BLaER1 (cell line): ENCODE results near the gene FITM2.
"Not testable (repeated sequence)": the region's sequence is repeated elsewhere in the genome, so short reads cannot be mapped to it uniquely, and the experiment has no call there.

Experiments
- H3K27ac ChIP-seq: shearing (Covaris generic); formaldehyde crosslinking; 2 replicates; pipeline ENCODE4 v1.8.1; 2022
- H3K27me3 ChIP-seq: shearing (Covaris generic); formaldehyde crosslinking; 2 replicates; pipeline ENCODE4 v1.8.1; 2022
- H3K36me3 ChIP-seq: shearing (Covaris generic); formaldehyde crosslinking; 2 replicates; pipeline ENCODE4 v1.8.1; 2022
- H3K4me1 ChIP-seq: shearing (Covaris generic); formaldehyde crosslinking; 2 replicates; pipeline ENCODE4 v1.8.1; 2022
- H3K4me2 ChIP-seq: shearing (Covaris generic); formaldehyde crosslinking; 2 replicates; pipeline ENCODE4 v1.8.1; 2022
- H3K4me3 ChIP-seq: shearing (Covaris generic); formaldehyde crosslinking; 2 replicates; pipeline ENCODE4 v1.8.1; 2022
- H3K9ac ChIP-seq: shearing (Covaris generic); formaldehyde crosslinking; 2 replicates; pipeline ENCODE4 v1.8.1; 2022
- H3K9me3 ChIP-seq: shearing (Covaris generic); formaldehyde crosslinking; 2 replicates; pipeline ENCODE4 v1.8.1; 2022
- H4K20me1 ChIP-seq: shearing (Covaris generic); formaldehyde crosslinking; 2 replicates; pipeline ENCODE4 v1.8.1; 2022
- Cebpa-rat ChIP-seq: shearing (Covaris generic); IDR thresholded peaks from 2 replicates; pipeline ENCODE4 v1.8.1; 2022

The FITM2 gene

DNA sequence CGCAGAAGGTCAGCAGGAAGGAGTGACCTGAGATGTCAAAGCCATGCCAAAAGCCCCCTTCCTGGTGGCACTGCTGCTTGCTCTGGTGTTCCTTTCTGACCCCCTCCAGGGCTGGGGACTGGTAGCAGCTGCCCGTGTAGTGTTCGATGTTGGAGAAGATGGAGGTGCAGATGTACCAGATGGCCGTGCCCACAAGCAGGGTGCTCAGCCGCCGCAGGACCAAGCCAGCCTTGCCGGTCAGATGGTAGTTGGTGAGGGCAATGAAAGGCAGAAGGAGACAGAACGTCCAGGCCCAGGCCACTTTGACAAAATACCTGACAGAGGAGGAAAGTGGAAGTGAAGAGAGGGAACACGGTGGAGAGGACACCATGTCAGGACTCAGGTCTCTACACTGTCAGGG is 4.1 kb downstream of the FITM2 start:
- no peak overlapping the region for H3K4me2 ChIP-seq
- H3K36me3 ChIP-seq = peaks cover 12% of the 10 kb centered on the region; the same call in 1 of the 2 replicates
- peaks cover 28% of the 10 kb centered on the region; the same call in 1 of the 2 replicates for H4K20me1 ChIP-seq
- no peak for TF ChIP-seq Cebpa-rat
- H3K27ac ChIP-seq = no peak overlapping the region
- H3K9me3 ChIP-seq = no peaks in the 10 kb centered on the region
- no peak overlapping the region for H3K4me3 ChIP-seq
- H3K4me1 ChIP-seq = peaks cover 13% of the 10 kb centered on the region
- H3K27me3 ChIP-seq = no peaks in the 10 kb centered on the region
- no peak overlapping the region for H3K9ac ChIP-seq

DNA sequence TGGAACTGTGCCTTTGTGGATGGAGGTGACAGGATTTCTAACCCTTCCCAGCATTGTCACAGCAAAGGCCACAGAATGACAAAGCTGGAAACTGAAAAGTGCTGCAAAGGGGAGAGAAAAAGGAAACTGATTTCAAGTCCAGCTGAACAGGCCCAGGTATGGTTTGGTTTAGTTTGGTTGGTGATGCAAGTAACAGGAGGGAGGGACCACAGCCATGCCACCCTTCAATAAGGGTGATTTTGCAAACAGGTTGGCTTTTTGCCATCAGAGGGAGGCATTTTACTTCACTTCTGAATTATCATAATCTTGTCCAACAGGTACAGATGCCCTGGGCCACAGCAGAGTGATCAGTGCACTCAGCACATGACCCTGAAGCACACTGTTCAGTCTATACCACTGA is 6.6 kb downstream of the FITM2 start:
- Histone ChIP-seq H3K27me3 (no peaks in the 10 kb centered on the region), H3K4me2 (no peak overlapping the region)
- TF ChIP-seq Cebpa-rat = no peak

DNA sequence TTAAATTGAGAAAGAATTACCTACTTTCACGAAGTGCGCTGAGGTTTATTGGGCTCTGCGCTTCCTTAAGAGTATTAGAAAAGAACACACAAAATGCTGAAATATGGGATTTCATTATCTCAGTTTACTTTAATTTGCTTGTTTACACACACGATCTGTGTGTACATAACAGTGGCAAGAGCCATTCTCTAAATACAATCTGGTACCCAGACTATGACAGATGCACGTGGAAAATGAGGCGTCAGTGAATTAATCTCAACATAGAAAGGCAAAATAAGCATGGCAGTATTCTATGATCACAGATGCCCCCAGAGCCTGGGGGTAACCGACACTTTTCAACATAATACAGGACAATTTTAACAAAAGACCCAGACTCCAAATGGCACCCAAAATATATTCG is 8.3 kb downstream of the FITM2 start:
- TF ChIP-seq Cebpa-rat = no peak
- Histone ChIP-seq H3K4me3 (no peak overlapping the region), H4K20me1 (peaks cover 37% of the 10 kb centered on the region; the same call in 1 of the 2 replicates), H3K36me3 (peaks cover 12% of the 10 kb centered on the region; the same call in 1 of the 2 replicates), H3K4me1 (no peaks in the 10 kb centered on the region), H3K27ac (no peak overlapping the region), H3K9ac (no peak overlapping the region), H3K27me3 (no peaks in the 10 kb centered on the region), H3K4me2 (no peak overlapping the region), H3K9me3 (no peaks in the 10 kb centered on the region)

More for the DNA sequence above, 6.6 kb downstream of the FITM2 start:
- peaks cover under 1% of the 10 kb centered on the region; the same call in 1 of the 2 replicates for H3K4me1 ChIP-seq
- H4K20me1 ChIP-seq = peaks cover 31% of the 10 kb centered on the region; the same call in 1 of the 2 replicates
- H3K9me3 ChIP-seq = no peaks in the 10 kb centered on the region
- peaks cover 12% of the 10 kb centered on the region; the same call in 1 of the 2 replicates for H3K36me3 ChIP-seq
- no peak overlapping the region for H3K27ac ChIP-seq
- H3K4me3 ChIP-seq = no peak overlapping the region
- no peak overlapping the region for H3K9ac ChIP-seq

DNA sequence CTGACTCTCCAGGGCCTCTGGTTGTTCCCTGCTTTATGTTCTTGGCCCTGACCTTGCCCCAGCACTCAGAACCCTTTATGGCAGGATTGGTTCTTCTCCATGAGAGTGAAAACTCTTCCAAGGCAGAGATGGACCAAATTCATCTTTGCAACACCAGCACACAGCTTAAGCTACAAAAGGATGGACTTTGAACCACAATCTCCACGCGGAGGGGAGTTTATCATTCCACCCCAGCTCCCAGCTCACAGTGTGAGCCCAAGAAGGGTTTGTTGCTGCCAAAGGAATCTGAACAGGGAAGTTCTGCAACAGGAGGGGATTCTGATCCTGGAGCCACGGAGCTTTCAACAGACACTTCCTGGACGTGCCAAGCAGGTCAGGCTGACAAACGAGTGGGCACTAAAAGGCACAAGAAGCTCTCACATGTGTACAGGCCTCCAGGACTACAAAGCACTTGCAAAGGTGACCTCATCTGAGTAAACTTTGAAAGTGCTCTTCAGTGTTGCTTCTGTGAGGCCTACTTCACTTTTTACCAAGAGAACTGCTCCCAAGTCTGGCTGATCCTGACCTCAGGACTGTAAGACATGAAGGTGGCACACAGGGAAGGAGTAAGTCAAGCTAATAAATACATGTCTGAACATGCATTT is 8.9 kb downstream of the FITM2 start:
- Histone ChIP-seq H3K27ac (no peak overlapping the region), H3K27me3 (no peaks in the 10 kb centered on the region), H3K9ac (no peak overlapping the region), H3K4me3 (no peak overlapping the region), H3K4me2 (no peak overlapping the region), H3K4me1 (no peaks in the 10 kb centered on the region), H4K20me1 (peaks cover 37% of the 10 kb centered on the region; the same call in 1 of the 2 replicates), H3K36me3 (peaks cover 12% of the 10 kb centered on the region; the same call in 1 of the 2 replicates), H3K9me3 (no peaks in the 10 kb centered on the region)
- no peak for TF ChIP-seq Cebpa-rat

DNA sequence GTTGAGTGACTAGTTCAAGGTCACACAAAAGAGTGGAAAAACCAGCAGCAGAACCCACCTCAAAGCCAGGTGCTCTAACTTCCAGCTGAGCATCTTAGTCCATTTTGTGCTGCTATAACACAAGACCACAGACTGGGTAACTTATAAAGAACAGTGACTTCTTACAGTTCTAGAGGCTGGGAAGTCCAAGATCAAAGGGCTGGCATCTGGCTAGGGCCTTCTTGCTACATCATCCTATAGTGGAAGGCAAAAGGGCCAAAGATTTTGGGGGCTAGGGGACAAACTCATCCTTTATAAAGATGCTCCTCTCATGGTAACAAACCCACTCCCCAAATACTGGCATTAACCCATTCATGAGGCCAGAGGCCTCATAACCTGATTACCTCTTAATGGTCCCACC is 9.7 kb downstream of the FITM2 start:
- H3K27ac ChIP-seq = no peak overlapping the region

DNA sequence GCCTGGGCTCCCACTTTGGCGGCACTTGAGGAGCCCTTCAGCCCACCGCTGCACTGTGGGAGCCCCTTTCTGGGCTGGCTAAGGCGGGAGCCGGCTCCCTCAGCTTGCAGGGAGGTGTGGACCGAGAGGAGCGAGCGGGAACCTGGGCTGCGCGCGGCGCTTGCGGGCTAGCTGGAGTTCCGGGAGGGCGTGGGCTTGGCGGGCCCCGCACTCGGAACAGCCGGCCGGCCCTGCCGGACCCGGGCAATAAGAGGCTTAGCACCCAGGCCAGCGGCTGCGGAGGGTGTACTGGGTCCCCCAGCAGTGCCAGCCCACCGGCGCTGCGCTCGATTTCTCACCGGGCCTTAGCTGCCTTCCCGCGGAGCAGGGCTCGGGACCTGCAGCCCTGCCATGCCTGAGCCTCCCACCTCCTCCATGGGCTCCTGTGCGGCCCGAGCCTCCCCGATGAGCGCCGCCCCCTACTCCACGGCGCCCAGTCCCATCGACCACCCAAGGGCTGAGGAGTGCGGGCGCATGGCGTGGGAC is 11.9 kb downstream of the FITM2 start:
- not testable (repeated sequence) for H3K4me3 ChIP-seq, H3K9ac ChIP-seq, H3K27ac ChIP-seq, H3K27me3 ChIP-seq, H3K36me3 ChIP-seq, H3K9me3 ChIP-seq, H3K4me1 ChIP-seq, H3K4me2 ChIP-seq
- H4K20me1 ChIP-seq = 0 out of 2 replicates have a peak, but pooled peaks cover 26% of the 10 kb centered on the region

More for the DNA sequence above, 9.7 kb downstream of the FITM2 start:
- peaks cover 37% of the 10 kb centered on the region; the same call in 1 of the 2 replicates for H4K20me1 ChIP-seq
- H3K27me3 ChIP-seq = no peaks in the 10 kb centered on the region
- no peaks in the 10 kb centered on the region for H3K4me1 ChIP-seq
- H3K4me2 ChIP-seq = no peak overlapping the region
- H3K36me3 ChIP-seq = 0 out of 2 replicates have a peak, but pooled peaks cover 4% of the 10 kb centered on the region
- H3K9ac ChIP-seq = no peak overlapping the region
- H3K4me3 ChIP-seq = no peak overlapping the region
- no peaks in the 10 kb centered on the region for H3K9me3 ChIP-seq
- no peak for TF ChIP-seq Cebpa-rat

DNA sequence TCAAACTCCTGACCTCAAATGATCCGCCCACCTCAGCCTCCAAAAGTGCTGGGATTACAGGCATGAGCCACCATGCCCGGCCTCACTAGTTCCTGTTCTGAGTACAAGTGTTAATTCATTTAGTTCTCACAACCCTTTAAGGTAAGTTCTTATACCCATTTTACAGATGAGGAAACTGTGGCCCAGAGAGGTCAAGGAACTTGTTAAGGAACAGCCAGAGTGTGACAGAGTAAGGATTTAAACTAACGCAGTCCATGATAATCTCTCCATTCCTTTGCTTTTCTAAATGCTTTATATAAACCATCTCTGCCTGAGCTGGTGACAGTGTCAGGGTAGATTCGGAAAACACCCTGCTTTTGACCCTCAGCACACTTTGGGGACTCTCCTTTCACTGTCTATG is 13.3 kb downstream of the FITM2 start:
- no peak overlapping the region for H3K27ac ChIP-seq
- no peaks in the 10 kb centered on the region for H3K9me3 ChIP-seq
- no peaks in the 10 kb centered on the region for H3K36me3 ChIP-seq
- H4K20me1 ChIP-seq = 0 out of 2 replicates have a peak, but pooled peaks cover 17% of the 10 kb centered on the region
- TF ChIP-seq Cebpa-rat = no peak
- no peak overlapping the region for H3K4me3 ChIP-seq
- no peaks in the 10 kb centered on the region for H3K27me3 ChIP-seq
- no peak overlapping the region for H3K4me2 ChIP-seq
- no peak overlapping the region for H3K9ac ChIP-seq
- H3K4me1 ChIP-seq = no peaks in the 10 kb centered on the region

DNA sequence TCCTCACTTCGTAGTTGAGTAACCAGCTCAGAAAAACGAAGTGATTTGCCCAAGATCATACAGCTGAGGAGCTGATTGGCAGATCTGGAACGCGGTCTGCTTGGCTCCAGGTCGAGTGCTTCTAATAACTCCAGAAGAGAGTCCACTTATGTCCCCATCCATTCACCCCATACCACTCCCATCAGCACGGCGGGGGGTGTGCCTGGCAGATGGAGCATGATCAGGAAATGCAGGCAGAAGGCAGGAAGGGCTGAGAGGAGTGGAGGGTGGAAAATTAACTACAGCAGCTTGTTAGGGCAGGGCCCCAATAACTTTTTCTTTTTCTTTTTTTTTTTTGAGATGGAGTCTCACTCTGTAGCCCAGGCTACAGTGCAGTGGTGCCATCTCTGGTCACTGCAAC is 15.0 kb downstream of the FITM2 start:
- no peak overlapping the region for H3K27ac ChIP-seq
- H3K9me3 ChIP-seq = no peaks in the 10 kb centered on the region
- no peak for TF ChIP-seq Cebpa-rat
- H3K27me3 ChIP-seq = no peaks in the 10 kb centered on the region
- no peak overlapping the region for H3K4me2 ChIP-seq
- H4K20me1 ChIP-seq = 0 out of 2 replicates have a peak, but pooled peaks cover 7% of the 10 kb centered on the region
- no peaks in the 10 kb centered on the region for H3K36me3 ChIP-seq
- no peak overlapping the region for H3K4me3 ChIP-seq
- no peaks in the 10 kb centered on the region for H3K4me1 ChIP-seq
- no peak overlapping the region for H3K9ac ChIP-seq

DNA sequence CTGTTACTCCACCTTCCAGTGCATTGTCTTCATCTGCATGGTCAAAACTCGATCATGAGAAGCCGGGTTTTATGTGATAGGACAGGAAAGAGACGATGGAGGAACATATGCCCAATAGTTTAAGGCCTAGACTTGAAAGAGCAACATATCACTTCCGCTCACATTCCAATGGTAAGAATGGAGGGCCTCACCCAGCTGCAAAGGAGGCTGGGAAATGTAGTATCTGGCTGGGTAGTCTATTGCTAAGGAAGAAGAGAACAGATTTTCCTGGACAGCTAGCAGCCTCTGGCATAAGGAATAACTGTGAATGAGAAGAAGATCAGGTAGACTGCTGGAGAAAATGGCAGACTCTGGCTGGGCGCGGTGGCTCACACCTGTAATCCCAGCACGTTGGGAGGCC is 19.2 kb downstream of the FITM2 start:
- H3K4me1 ChIP-seq = no peaks in the 10 kb centered on the region
- peaks cover 15% of the 10 kb centered on the region for H3K9me3 ChIP-seq
- no peak overlapping the region for H3K4me3 ChIP-seq
- no peak overlapping the region for H3K27ac ChIP-seq
- TF ChIP-seq Cebpa-rat = no peak
- H3K27me3 ChIP-seq = no peaks in the 10 kb centered on the region
- no peak overlapping the region for H3K4me2 ChIP-seq
- no peak overlapping the region for H3K9ac ChIP-seq
- peaks cover 11% of the 10 kb centered on the region; the same call in 1 of the 2 replicates for H3K36me3 ChIP-seq
- no peaks in the 10 kb centered on the region for H4K20me1 ChIP-seq

DNA sequence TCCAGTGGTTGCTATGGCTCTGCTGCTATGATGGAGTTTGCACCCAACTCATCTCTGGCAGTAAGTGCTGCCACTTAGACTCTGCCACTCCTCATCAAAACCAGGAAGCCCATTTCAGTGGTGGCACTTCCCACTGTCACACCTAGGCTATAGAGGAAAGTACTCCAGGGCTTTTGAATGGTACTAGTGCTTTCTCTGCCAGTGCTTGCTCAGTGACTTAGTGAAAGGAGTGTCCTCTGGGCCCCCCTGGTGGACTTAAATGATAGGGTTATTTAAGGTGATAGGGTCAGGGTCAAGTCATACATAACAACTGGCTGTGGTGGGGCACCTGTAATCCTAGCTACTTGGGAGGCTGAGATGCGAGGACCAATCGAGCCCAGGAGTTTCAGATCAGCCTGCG is 22.8 kb downstream of the FITM2 start:
- Histone ChIP-seq H3K27ac (no peak overlapping the region), H3K4me3 (no peak overlapping the region), H3K4me2 (no peak overlapping the region), H3K27me3 (no peaks in the 10 kb centered on the region), H4K20me1 (no peaks in the 10 kb centered on the region), H3K9ac (no peak overlapping the region), H3K36me3 (peaks cover 11% of the 10 kb centered on the region; the same call in 1 of the 2 replicates), H3K4me1 (no peaks in the 10 kb centered on the region), H3K9me3 (peaks cover 15% of the 10 kb centered on the region)
- no peak for TF ChIP-seq Cebpa-rat
